Mucosa of stomach (tissue), 1 donor: ENCODE results near the gene FAM131B.

ENCODE experiments used
- H3K27me3 ChIP-seq: one replicate; pipeline ENCODE4 v1.7.0; 2013; ENCODE audit warnings: mild to moderate bottlenecking, low read length; ENCODE audit not compliant: control insufficient read depth, insufficient read depth
- H3K36me3 ChIP-seq: one replicate; pipeline ENCODE4 v1.7.0; 2013; ENCODE audit warnings: low read length; ENCODE audit not compliant: control insufficient read depth, insufficient read depth
- H3K4me1 ChIP-seq: one replicate; pipeline ENCODE4 v1.7.0; 2013; ENCODE audit warnings: mild to moderate bottlenecking, low read length; ENCODE audit not compliant: control insufficient read depth, insufficient read depth
- H3K4me3 ChIP-seq: one replicate; pipeline ENCODE4 v1.7.0; 2013; ENCODE audit warnings: low read length
- H3K9ac ChIP-seq: one replicate; pipeline ENCODE4 v1.7.0; 2013; ENCODE audit warnings: mild to moderate bottlenecking, low read length, moderate library complexity
- H3K9me3 ChIP-seq: one replicate; pipeline ENCODE4 v1.7.0; 2013; ENCODE audit warnings: mild to moderate bottlenecking, low read length, moderate library complexity; ENCODE audit not compliant: control insufficient read depth
- donor health status: Pancreatic carcinoma.

FAM131B gene

GRCh38 chr7:143384661-143385631, 22.4 kb upstream of the FAM131B start:
- no peak overlapping the region for H3K9ac ChIP-seq
- H3K4me3 ChIP-seq, result no peak overlapping the region
- H3K4me1 ChIP-seq, result peaks cover 21% of the 10 kb centered on the region
- no peaks in the 10 kb centered on the region for H3K36me3 ChIP-seq
- no peaks in the 10 kb centered on the region for H3K27me3 ChIP-seq
- H3K9me3 ChIP-seq, result no peaks in the 10 kb centered on the region

DNA sequence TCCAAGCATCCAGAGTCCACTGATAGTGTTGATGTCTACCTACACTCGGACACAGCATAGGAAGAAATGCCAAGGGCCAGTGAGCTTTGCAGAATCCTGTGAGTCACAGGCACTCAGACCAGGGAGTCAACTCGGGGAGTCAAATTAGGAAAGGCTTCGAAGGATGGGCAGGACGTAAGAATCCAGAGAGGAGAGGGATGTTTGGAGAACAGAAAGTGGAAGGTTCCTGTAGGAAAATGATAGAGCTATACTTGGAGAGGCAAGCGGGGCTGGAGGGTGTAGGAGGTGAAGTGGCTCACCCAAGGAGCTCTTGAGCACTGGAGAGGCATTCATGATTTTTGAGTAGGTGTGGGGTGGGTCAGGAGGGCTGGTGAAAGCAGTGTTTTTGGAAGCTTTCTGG, 21.6 kb upstream of the FAM131B start:
- no peaks in the 10 kb centered on the region for H3K9me3 ChIP-seq
- no peak overlapping the region for H3K4me3 ChIP-seq
- no peaks in the 10 kb centered on the region for H3K36me3 ChIP-seq
- H3K9ac ChIP-seq, result no peak overlapping the region
- no peaks in the 10 kb centered on the region for H3K27me3 ChIP-seq
- peaks cover 28% of the 10 kb centered on the region for H3K4me1 ChIP-seq

DNA sequence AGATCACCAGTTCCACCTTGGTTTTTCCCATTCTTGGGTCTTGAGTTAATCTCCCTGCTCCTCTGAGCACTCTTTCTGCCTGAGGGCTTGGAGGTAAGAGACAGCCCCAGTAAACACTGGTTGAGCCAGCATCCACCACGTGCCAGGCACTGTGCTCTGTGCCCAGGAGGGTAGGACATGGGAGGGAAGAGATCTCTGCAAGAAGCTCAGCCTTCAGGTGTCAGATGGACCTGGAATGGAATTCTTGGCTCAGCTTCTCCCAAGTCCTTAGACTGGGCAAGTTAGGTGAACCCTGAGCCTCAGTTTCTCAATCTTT, 21.1 kb upstream of the FAM131B start:
- Histone ChIP-seq H3K4me1 (peaks cover 28% of the 10 kb centered on the region), H3K27me3 (no peaks in the 10 kb centered on the region), H3K36me3 (no peaks in the 10 kb centered on the region), H3K9ac (no peak overlapping the region), H3K4me3 (no peak overlapping the region), H3K9me3 (no peaks in the 10 kb centered on the region)

GRCh38 chr7:143382791-143383641, 20.5 kb upstream of the FAM131B start:
- no peaks in the 10 kb centered on the region for H3K27me3 ChIP-seq
- H3K4me1 ChIP-seq, result peaks cover 28% of the 10 kb centered on the region
- H3K36me3 ChIP-seq, result no peaks in the 10 kb centered on the region
- H3K9ac ChIP-seq, result peak overlapping the region; percentile 100
- H3K9me3 ChIP-seq, result no peaks in the 10 kb centered on the region
- peak overlapping the region; percentile 78 for H3K4me3 ChIP-seq

DNA sequence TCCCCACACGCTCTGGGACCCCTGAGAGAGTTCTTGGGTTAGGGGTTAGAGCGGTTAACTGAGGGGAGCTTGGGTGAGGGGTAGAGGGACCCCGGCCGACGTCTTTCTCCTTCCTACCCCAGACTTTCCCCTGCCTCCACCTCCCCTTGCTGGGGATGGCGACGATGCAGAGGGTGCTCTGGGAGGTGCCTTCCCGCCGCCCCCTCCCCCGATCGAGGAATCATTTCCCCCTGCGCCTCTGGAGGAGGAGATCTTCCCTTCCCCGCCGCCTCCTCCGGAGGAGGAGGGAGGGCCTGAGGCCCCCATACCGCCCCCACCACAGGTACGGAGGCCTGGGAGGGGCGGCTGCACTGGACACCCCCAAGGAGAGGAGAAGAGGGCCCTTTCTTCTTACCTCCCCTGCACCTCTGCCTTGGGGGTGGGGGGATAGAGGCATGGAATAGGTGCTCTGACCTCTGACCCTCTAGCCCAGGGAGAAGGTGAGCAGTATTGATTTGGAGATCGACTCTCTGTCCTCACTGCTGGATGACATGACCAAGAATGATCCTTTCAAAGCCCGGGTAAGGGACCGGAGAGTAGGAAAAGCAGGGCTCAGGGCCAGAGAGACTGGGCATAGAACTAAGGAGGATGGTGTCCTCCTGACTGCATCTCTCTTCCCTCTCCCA, 19.7 kb upstream of the FAM131B start:
- Histone ChIP-seq H3K4me1 (peaks cover 27% of the 10 kb centered on the region), H3K36me3 (no peaks in the 10 kb centered on the region), H3K4me3 (peak overlapping the region; percentile 78), H3K9me3 (no peaks in the 10 kb centered on the region), H3K9ac (peak overlapping the region; percentile 100), H3K27me3 (no peaks in the 10 kb centered on the region)

DNA sequence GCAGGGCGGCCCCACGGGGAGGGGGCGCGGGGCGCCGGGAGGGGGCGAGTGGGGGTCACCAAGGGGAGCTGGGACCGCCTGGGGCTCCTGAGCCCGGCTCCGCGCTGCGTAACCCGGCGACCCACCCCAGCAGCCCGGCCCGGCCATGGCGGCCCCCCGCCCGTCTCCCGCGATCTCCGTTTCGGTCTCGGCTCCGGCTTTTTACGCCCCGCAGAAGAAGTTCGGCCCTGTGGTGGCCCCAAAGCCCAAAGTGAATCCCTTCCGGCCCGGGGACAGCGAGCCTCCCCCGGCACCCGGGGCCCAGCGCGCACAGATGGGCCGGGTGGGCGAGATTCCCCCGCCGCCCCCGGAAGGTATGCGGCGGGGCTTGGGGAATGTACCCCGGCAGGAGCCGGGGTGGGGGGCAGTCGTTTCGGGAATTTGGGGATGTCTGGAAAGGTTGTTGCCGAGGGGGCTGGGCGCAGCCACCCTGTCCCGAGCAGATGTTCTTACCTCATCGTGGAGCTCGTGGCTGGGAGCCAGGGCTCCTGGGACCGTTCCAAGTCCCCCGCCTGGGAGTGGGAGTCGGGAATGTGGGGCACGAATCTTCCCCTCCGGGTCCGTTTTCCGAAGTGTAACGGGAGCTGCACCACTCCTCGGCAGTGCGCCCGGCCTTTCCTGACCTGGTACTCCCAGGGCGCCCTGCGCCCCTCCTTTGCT, 19.1 kb upstream of the FAM131B start:
- Histone ChIP-seq H3K4me1 (peaks cover 20% of the 10 kb centered on the region), H3K9me3 (no peaks in the 10 kb centered on the region), H3K36me3 (no peaks in the 10 kb centered on the region), H3K9ac (peak overlapping the region; percentile 100), H3K27me3 (no peaks in the 10 kb centered on the region), H3K4me3 (peak overlapping the region; percentile 78)

DNA sequence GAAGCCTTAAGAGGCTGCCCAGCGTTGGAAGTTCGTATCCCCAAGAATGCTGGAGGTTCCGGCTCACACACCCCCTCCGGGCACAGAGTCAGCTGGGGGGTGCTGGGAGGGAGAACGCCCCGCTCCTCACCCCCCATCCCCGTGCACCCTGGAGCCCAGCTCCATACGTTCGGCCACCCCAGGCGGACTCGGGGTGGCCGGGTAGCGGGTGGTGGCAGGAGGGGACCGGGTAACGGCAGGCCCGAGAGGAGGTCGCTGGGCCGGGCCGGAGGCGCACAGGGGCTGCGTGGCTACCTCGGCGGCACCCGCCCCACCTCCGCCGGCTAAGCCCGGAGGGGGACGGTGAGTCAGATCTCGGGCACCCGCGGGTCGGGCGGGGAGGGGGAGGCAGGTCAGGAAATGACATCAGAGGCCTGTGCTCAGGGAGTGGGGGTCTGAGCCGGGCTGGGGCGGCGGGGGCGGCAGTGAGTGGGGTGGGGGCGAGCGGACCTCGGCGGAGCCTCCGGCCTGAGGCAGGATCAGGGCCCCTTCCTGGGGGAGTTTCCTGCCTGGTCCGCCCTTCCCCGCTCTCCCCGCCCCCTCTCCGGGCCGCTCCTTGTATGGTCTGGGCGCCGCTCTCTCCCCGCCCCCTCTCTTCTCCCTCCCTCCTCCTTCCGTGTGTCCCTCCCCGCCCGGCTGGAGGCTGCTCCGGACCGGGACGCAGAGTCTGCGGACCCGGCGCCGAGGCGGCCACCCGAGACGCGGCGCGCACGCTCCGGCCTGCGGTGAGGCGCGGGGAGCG, 18.3 kb upstream of the FAM131B start, which contains the start of gene ZYX:
TSS of gene ZYX (plus strand) at position 700 of the 781 bp plus-strand sequence. CDS start 227 bp downstream, outside the sequence.
- H3K36me3 ChIP-seq, result no peaks in the 10 kb centered on the region
- H3K4me3 ChIP-seq, result peak within 1 kb of the TSS; percentile 91
- no peaks in the 10 kb centered on the region for H3K27me3 ChIP-seq
- H3K4me1 ChIP-seq, result peaks cover 20% of the 10 kb centered on the region
- H3K9me3 ChIP-seq, result no peaks in the 10 kb centered on the region
- peak within 1 kb of the TSS; percentile 100 for H3K9ac ChIP-seq

- H3K4me1 ChIP-seq, result peaks cover 20% of the 10 kb centered on the region
- no peaks in the 10 kb centered on the region for H3K9me3 ChIP-seq
- peak overlapping the region; percentile 91 for H3K4me3 ChIP-seq
- H3K36me3 ChIP-seq, result no peaks in the 10 kb centered on the region
- no peaks in the 10 kb centered on the region for H3K27me3 ChIP-seq
- peak overlapping the region; percentile 100 for H3K9ac ChIP-seq
These were observed 17.7 kb upstream of the FAM131B start for GRCh38 chr7:143380260-143380645.

DNA sequence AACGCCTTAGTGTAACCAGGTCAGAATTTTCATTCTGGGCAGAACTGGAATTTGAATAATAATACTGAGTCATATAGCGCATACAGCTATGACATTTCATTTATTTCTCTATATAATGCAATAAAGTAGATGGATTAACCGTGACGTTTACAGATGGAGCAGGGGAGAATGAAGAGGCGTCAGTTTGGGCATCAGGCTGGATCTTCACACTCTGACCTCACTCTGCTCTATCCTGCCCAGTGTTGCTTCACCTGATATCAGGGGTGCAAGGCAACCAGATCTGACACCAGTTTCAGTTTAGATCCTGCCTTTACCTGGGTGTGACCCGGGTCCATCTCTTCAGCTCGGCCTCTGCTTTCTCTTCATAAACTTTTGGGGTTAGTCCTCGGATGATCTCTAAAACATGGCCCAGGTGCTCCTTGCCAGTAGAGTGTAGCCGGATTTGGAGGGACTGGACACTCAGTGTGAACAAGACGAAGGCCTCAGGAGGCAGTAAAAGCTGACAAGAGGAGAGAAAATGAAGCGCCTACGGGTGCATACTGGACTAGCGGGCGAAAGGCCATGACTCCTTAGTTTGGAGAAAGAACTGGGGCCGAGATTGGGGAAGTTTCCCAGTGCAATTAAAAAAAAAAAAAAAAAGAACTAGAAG, 17.2 kb upstream of the FAM131B start:
- no peaks in the 10 kb centered on the region for H3K27me3 ChIP-seq
- H3K4me3 ChIP-seq, result peak overlapping the region; percentile 91
- no peaks in the 10 kb centered on the region for H3K36me3 ChIP-seq
- H3K9ac ChIP-seq, result peak overlapping the region; percentile 100
- H3K9me3 ChIP-seq, result no peaks in the 10 kb centered on the region
- peaks cover 20% of the 10 kb centered on the region for H3K4me1 ChIP-seq

GRCh38 chr7:143376396-143376795, 13.9 kb upstream of the FAM131B start:
- Histone ChIP-seq H3K4me1 (peaks cover 16% of the 10 kb centered on the region), H3K36me3 (no peaks in the 10 kb centered on the region), H3K9ac (no peak overlapping the region), H3K4me3 (no peak overlapping the region), H3K9me3 (no peaks in the 10 kb centered on the region), H3K27me3 (no peaks in the 10 kb centered on the region)
